DND-41 (cell line): ENCODE results near the gene TRAIP.

Experiments used
- ATAC-seq: fragments of 200-7000 bp; cut with Tn5 transposase; 3 replicates; pipeline ENCODE4 v1.9.1; 2021; ENCODE audit warnings: low read depth; ENCODE audit not compliant: insufficient read depth
- DNase-seq: peaks from one replicate; pipeline ENCODE4 v3.0.0-alpha.2; 2020
- H2AFZ ChIP-seq: 2 replicates; pipeline ENCODE4 v1.6.0; 2012; ENCODE audit warnings: low read depth, low read length
- H3K27ac ChIP-seq: 2 replicates; pipeline ENCODE4 v1.5.1; 2012; ENCODE audit warnings: low read length, inconsistent platforms
- H3K27me3 ChIP-seq: fragments of 200-600 bp; sonication (generic); 2 replicates; pipeline ENCODE4 v1.6.0; 2012; ENCODE audit warnings: low read length, mild to moderate bottlenecking, inconsistent platforms; ENCODE audit not compliant: insufficient read depth, poor library complexity
- H3K36me3 ChIP-seq: 2 replicates; pipeline ENCODE4 v1.5.1; 2012; ENCODE audit warnings: low read length, inconsistent platforms; ENCODE audit not compliant: insufficient read depth
- H3K4me1 ChIP-seq: 2 replicates; pipeline ENCODE4 v1.5.1; 2012; ENCODE audit warnings: mild to moderate bottlenecking, low read length; ENCODE audit not compliant: insufficient read depth
- H3K4me2 ChIP-seq: 2 replicates; pipeline ENCODE4 v1.6.0; 2012; ENCODE audit warnings: mild to moderate bottlenecking, moderate library complexity, low read length, inconsistent platforms; ENCODE audit not compliant: insufficient read depth
- H3K4me3 ChIP-seq, 2 experiments: fragments of 200-600 bp in 1 of 2; shearing (Covaris generic) in 1 of 2; 2 replicates each; pipeline ENCODE4 v1.5.1; 2012 to 2016; ENCODE audit warnings: inconsistent platforms in 2 of 2, low read length in 2 of 2, mild to moderate bottlenecking in 2 of 2, low read depth in 1 of 2, moderate library complexity in 1 of 2
- H3K79me2 ChIP-seq: 2 replicates; pipeline ENCODE4 v1.6.0; 2012; ENCODE audit warnings: low read length, inconsistent platforms; ENCODE audit not compliant: insufficient read depth
- H3K9ac ChIP-seq: 2 replicates; pipeline ENCODE4 v1.6.0; 2012; ENCODE audit warnings: low read depth, mild to moderate bottlenecking, inconsistent platforms, low read length, moderate library complexity
- H3K9me3 ChIP-seq: 2 replicates; pipeline ENCODE4 v1.5.1; 2012; ENCODE audit warnings: low read length, moderate library complexity, mild to moderate bottlenecking, inconsistent platforms; ENCODE audit not compliant: insufficient read depth, severe bottlenecking
- H4K20me1 ChIP-seq: 2 replicates; pipeline ENCODE4 v1.6.0; 2012; ENCODE audit warnings: low read length; ENCODE audit not compliant: insufficient read depth
- CTCF ChIP-seq: IDR thresholded peaks from 2 replicates; pipeline ENCODE4 v1.5.1; 2012; ENCODE audit warnings: borderline replicate concordance, low read length, moderate library complexity, mild to moderate bottlenecking; ENCODE audit not compliant: poor library complexity, severe bottlenecking; ENCODE audit errors: extremely low read depth
- EZH2 ChIP-seq: IDR thresholded peaks from 3 replicates; pipeline ENCODE4 v1.6.1; 2012; ENCODE audit warnings: borderline replicate concordance, low read depth, mild to moderate bottlenecking, moderate library complexity, low read length, inconsistent platforms; ENCODE audit not compliant: severe bottlenecking

TRAIP gene

GRCh38 chr3:49794926-49795905, 61.1 kb downstream of the TRAIP start:
- Histone ChIP-seq H2AFZ (no peak overlapping the region), H3K27me3 (no peaks in the 10 kb centered on the region)

GRCh38 chr3:49794431-49794830, 61.9 kb downstream of the TRAIP start:
- Histone ChIP-seq H3K27ac (no peak overlapping the region), H4K20me1 (0 out of 2 replicates have a peak, but pooled peaks cover 2% of the 10 kb centered on the region), H3K36me3 (no peaks in the 10 kb centered on the region), H2AFZ (no peak overlapping the region), H3K9me3 (no peaks in the 10 kb centered on the region), H3K4me2 (no peak overlapping the region), H3K27me3 (no peaks in the 10 kb centered on the region), H3K9ac (no peak overlapping the region), H3K79me2 (no peaks in the 10 kb centered on the region), H3K4me1 (peaks cover 4% of the 10 kb centered on the region; the same call in 1 of the 2 replicates), H3K4me3 (no peak overlapping the region)
- DNase-seq: no peak
- no peak for ATAC-seq
- TF ChIP-seq EZH2 (no peak), CTCF (no peak)

More at GRCh38 chr3:49794926-49795905, 61.1 kb downstream of the TRAIP start:
- H3K9ac ChIP-seq: no peak overlapping the region
- ATAC-seq (no peak), DNase-seq (no peak)
- no peak for TF ChIP-seq EZH2
- no peak for TF ChIP-seq CTCF
- H3K36me3 ChIP-seq: no peaks in the 10 kb centered on the region
- no peak overlapping the region for H3K4me2 ChIP-seq
- no peak overlapping the region for H3K4me3 ChIP-seq
- 0 out of 2 replicates have a peak, but pooled peaks cover 2% of the 10 kb centered on the region for H4K20me1 ChIP-seq
- H3K27ac ChIP-seq: no peak overlapping the region
- no peaks in the 10 kb centered on the region for H3K9me3 ChIP-seq
- H3K79me2 ChIP-seq: no peaks in the 10 kb centered on the region
- H3K4me1 ChIP-seq: no peaks in the 10 kb centered on the region

- TF ChIP-seq CTCF (no peak), EZH2 (no peak)
- no peak for ATAC-seq
Observed at GRCh38 chr3:49793486-49794085, 62.8 kb downstream of the TRAIP start.

More at GRCh38 chr3:49793486-49794085, 62.8 kb downstream of the TRAIP start:
- no peak for DNase-seq
- Histone ChIP-seq H3K27ac (no peak overlapping the region), H3K79me2 (no peaks in the 10 kb centered on the region), H3K9me3 (no peaks in the 10 kb centered on the region), H3K27me3 (no peaks in the 10 kb centered on the region), H3K4me2 (no peak overlapping the region), H3K9ac (no peak overlapping the region), H4K20me1 (no peaks in the 10 kb centered on the region), H2AFZ (no peak overlapping the region), H3K4me1 (peaks cover 4% of the 10 kb centered on the region; the same call in 1 of the 2 replicates), H3K4me3 (no peak overlapping the region), H3K36me3 (no peaks in the 10 kb centered on the region)
